HCT116 (cell line): ENCODE results near the gene CACNA2D2. TPM values are rescaled to one million over a fixed set of nuclear protein-coding genes. Genes with fewer than 3 reads are reported as not detected.
A peak's percentile ranks its signal among the peaks of the same experiment; 100 is the strongest.

ENCODE experiments used
- ATAC-seq: fragments of 200-7000 bp; cut with Tn5 transposase; 2 replicates; pipeline ENCODE4 v1.9.1; 2020; ENCODE audit warnings: mild to moderate bottlenecking, moderate library complexity
- BruUV-seq: library from RNA; stranded (reverse); fragments of 400-500 nt; replicated peaks from 2 replicates; lab custom pipeline; 2021; lab: Mats Ljungman, UMichigan
- CTCF ChIA-PET: fragments of 300-600 bp; sonication (Branson Sonifier 250); formaldehyde crosslinking; loops from one replicate; lab custom pipeline; 2021; ENCODE audit warnings: antibody characterized with exemption; lab: Charles Lee
- POLR2A ChIA-PET: fragments of 300-600, 350-600 bp; sonication (Branson Sonifier 250); formaldehyde crosslinking; loops from one replicate; lab custom pipeline; 2021; ENCODE audit warnings: antibody characterized with exemption; lab: Charles Lee
- RAD21 ChIA-PET, 2 experiments: fragments of 300-600 bp; sonication (Branson Sonifier 250); formaldehyde crosslinking; loops; one replicate each; lab custom pipeline; 2023; ENCODE audit warnings: low total read pairs in 2 of 2; ENCODE audit not compliant: uncharacterized antibody in 2 of 2, unreplicated experiment in 2 of 2, low non-redundant PET in 1 of 2; lab: Charles Lee
- DNase-seq: peaks from one replicate; pipeline ENCODE4 v3.0.0-alpha.2; 2010; ENCODE audit warnings: low read depth, low spot score
- H2AFZ ChIP-seq: fragments of 200-600 bp; shearing (Covaris generic), sonication (generic); 2 replicates; pipeline ENCODE4 v1.6.1; 2017; ENCODE audit warnings: low read depth, mixed run types, mixed read lengths, antibody characterized with exemption, low read length; ENCODE audit not compliant: poor library complexity, severe bottlenecking
- H3K27ac ChIP-seq: 2 replicates; pipeline ENCODE4 v1.5.1; 2012; ENCODE audit warnings: low read depth, low read length
- H3K27me3 ChIP-seq: fragments of 200-600 bp; sonication (generic); 2 replicates; pipeline ENCODE4 v1.6.1; 2016; ENCODE audit warnings: mixed run types, low read length, mixed read lengths; ENCODE audit not compliant: insufficient read depth
- H3K36me3 ChIP-seq, 2 experiments: fragments of 200-500 bp in 1 of 2; fragments of 200-600 bp in 1 of 2; sonication (Bioruptor generic) in 1 of 2; sonication (generic) in 1 of 2; 2 replicates each; pipeline versions ENCODE4 v1.5.1 to v1.6.1; 2014 to 2016; ENCODE audit warnings: low read length in 2 of 2, inconsistent platforms in 1 of 2, mixed read lengths in 1 of 2, mixed run types in 1 of 2; ENCODE audit not compliant: insufficient read depth in 2 of 2, control insufficient read depth in 1 of 2
- H3K4me1 ChIP-seq, 2 experiments: fragments of 200-600 bp in 1 of 2; sonication (generic) in 1 of 2; 2 replicates each; pipeline versions ENCODE4 v1.5.1 to v1.6.1; 2012 to 2017; ENCODE audit warnings: low read length in 2 of 2, inconsistent platforms in 1 of 2, mild to moderate bottlenecking in 1 of 2, mixed read lengths in 1 of 2, mixed run types in 1 of 2, moderate library complexity in 1 of 2; ENCODE audit not compliant: insufficient read depth in 2 of 2, control insufficient read depth in 1 of 2
- H3K4me2 ChIP-seq: fragments of 200-600 bp; sonication (generic); 2 replicates; pipeline ENCODE4 v1.6.1; 2017; ENCODE audit warnings: mixed run types, low read length, mixed read lengths
- H3K4me3 ChIP-seq, 2 experiments: fragments of 200-600 bp in 1 of 2; sonication (generic) in 1 of 2; replicated peaks in 1 of 2; 2 replicates each; pipeline ENCODE4 v1.5.1; 2011 to 2016; ENCODE audit warnings: low read length in 2 of 2, control low read depth in 1 of 2, low read depth in 1 of 2, mild to moderate bottlenecking in 1 of 2, mixed read lengths in 1 of 2, mixed run types in 1 of 2
- H3K79me2 ChIP-seq: fragments of 200-600 bp; sonication (generic); 2 replicates; pipeline ENCODE4 v1.6.1; 2017; ENCODE audit warnings: mild to moderate bottlenecking, mixed run types, low read length, moderate library complexity, mixed read lengths; ENCODE audit not compliant: insufficient read depth
- H3K9ac ChIP-seq: fragments of 200-600 bp; sonication (generic); 2 replicates; pipeline ENCODE4 v1.6.1; 2016; ENCODE audit warnings: low read length, mixed read lengths
- H3K9me2 ChIP-seq: fragments of 200-600 bp; sonication (generic), shearing (Covaris generic); 2 replicates; pipeline ENCODE4 v1.6.1; 2017; ENCODE audit warnings: mixed run types, mild to moderate bottlenecking, moderate library complexity; ENCODE audit not compliant: insufficient read depth
- H3K9me3 ChIP-seq, 2 experiments: fragments of 200-500 bp in 1 of 2; fragments of 200-600 bp in 1 of 2; sonication (Bioruptor generic) in 1 of 2; sonication (generic) in 1 of 2; 2 replicates each; pipeline ENCODE4 v1.6.1; 2014 to 2017; ENCODE audit warnings: low read length in 2 of 2, mixed read lengths in 2 of 2, inconsistent platforms in 1 of 2, low read depth in 1 of 2, mild to moderate bottlenecking in 1 of 2, mixed run types in 1 of 2, moderate library complexity in 1 of 2; ENCODE audit not compliant: control insufficient read depth in 1 of 2, insufficient read depth in 1 of 2
- H4K20me1 ChIP-seq: fragments of 200-600 bp; sonication (generic), shearing (Covaris generic); 2 replicates; pipeline ENCODE4 v1.6.1; 2017; ENCODE audit warnings: mixed run types, mild to moderate bottlenecking, moderate library complexity; ENCODE audit not compliant: insufficient read depth
- ATF3 ChIP-seq: IDR thresholded peaks from 2 replicates; pipeline ENCODE4 v1.6.1; 2012
- CEBPB ChIP-seq: IDR thresholded peaks from 2 replicates; pipeline ENCODE4 v1.6.1; 2012; ENCODE audit warnings: low read depth
- EGR1 ChIP-seq: IDR thresholded peaks from 2 replicates; pipeline ENCODE4 v1.6.1; 2012; ENCODE audit warnings: low read depth
- EZH2 ChIP-seq: fragments of 200-600 bp; sonication (generic); IDR thresholded peaks from 2 replicates; pipeline ENCODE4 v1.6.1; 2017; ENCODE audit warnings: antibody characterized with exemption, mixed run types
- EZH2phosphoT487 ChIP-seq: fragments of 200-600 bp; IDR thresholded peaks from 2 replicates; pipeline ENCODE4 v1.6.1; 2018; ENCODE audit warnings: antibody characterized with exemption, borderline replicate concordance
- JUND ChIP-seq: IDR thresholded peaks from 2 replicates; pipeline ENCODE4 v1.6.1; 2012
- POLR2A ChIP-seq: IDR thresholded peaks from 2 replicates; pipeline ENCODE4 v1.7.0; 2011; ENCODE audit warnings: borderline replicate concordance; ENCODE audit not compliant: insufficient read depth, insufficient read length; ENCODE audit errors: extremely low read depth
- SIN3A ChIP-seq: IDR thresholded peaks from 2 replicates; pipeline ENCODE4 v1.6.1; 2012; ENCODE audit warnings: low read depth
- TCF7L2 ChIP-seq: IDR thresholded peaks from 2 replicates; pipeline ENCODE4 v1.7.0; 2011; ENCODE audit warnings: borderline replicate concordance, inconsistent platforms; ENCODE audit not compliant: insufficient read depth, insufficient read length; ENCODE audit errors: extremely low read depth
- intact Hi-C: fragments of 100-400 bp; cut with micrococcal nuclease; formaldehyde crosslinking; loops from 2 replicates; pipeline ENCODE4 v1.10.0; 2022
- total RNA-seq: library from RNA; stranded (reverse); gene quantifications from one replicate; pipeline ENCODE4 v1.2.1, GENCODE V29; 2021; ENCODE audit not compliant: unreplicated experiment
- TF ChIP-seq, protein P1 (sequence below): IDR thresholded peaks from 2 replicates; pipeline ENCODE4 v1.6.1; 2012; ENCODE audit warnings: low read depth
- TF ChIP-seq, protein P2 (sequence below): IDR thresholded peaks from 2 replicates; pipeline ENCODE4 v1.6.1; 2012

CACNA2D2 gene
- total RNA-seq, 1 experiment from 2014 or later: 10.2 TPM

DNA sequence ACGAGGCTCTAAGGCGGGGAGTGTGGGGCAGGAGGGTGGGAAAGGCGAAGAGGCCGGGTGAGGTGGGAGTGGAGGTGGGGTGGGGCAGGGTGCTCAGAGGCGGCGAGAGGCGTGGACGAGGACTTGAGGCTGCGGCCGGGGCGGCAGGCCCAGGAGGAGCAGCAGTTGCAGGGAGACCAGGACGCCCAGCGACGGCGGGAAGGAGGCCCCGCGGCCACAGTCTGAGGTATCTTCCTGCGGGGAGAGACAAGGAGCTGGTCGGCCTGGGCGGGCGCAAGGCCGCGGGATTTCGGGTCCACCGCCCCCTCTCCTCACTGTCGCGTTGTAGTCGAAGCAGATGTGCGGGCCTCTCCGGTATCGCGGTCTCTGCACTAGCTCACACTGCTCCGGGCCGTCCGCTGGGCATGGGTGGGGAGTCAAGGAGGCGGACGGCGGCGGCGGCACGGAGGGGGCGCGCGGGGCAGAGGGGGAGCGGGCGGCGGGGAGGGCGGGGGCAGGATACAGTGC, 138.8 kb downstream of the CACNA2D2 start (continued):
- TF ChIP-seq, protein P1, sequence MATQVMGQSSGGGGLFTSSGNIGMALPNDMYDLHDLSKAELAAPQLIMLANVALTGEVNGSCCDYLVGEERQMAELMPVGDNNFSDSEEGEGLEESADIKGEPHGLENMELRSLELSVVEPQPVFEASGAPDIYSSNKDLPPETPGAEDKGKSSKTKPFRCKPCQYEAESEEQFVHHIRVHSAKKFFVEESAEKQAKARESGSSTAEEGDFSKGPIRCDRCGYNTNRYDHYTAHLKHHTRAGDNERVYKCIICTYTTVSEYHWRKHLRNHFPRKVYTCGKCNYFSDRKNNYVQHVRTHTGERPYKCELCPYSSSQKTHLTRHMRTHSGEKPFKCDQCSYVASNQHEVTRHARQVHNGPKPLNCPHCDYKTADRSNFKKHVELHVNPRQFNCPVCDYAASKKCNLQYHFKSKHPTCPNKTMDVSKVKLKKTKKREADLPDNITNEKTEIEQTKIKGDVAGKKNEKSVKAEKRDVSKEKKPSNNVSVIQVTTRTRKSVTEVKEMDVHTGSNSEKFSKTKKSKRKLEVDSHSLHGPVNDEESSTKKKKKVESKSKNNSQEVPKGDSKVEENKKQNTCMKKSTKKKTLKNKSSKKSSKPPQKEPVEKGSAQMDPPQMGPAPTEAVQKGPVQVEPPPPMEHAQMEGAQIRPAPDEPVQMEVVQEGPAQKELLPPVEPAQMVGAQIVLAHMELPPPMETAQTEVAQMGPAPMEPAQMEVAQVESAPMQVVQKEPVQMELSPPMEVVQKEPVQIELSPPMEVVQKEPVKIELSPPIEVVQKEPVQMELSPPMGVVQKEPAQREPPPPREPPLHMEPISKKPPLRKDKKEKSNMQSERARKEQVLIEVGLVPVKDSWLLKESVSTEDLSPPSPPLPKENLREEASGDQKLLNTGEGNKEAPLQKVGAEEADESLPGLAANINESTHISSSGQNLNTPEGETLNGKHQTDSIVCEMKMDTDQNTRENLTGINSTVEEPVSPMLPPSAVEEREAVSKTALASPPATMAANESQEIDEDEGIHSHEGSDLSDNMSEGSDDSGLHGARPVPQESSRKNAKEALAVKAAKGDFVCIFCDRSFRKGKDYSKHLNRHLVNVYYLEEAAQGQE: no peak
- TF ChIP-seq ATF3 (no peak), EZH2phosphoT487 (no peak)

GRCh38 chr3:50359760-50360110, 143.7 kb downstream of the CACNA2D2 start:
- no peaks in the 10 kb centered on the region for H3K27me3 ChIP-seq
- H3K4me3 ChIP-seq: peak overlapping the region; percentile 83 to 87
- H4K20me1 ChIP-seq: no peaks in the 10 kb centered on the region
- DNase-seq (no peak), ATAC-seq (peak; percentile 16)
- no TSS peak for BruUV-seq
- H3K36me3 ChIP-seq: peaks cover 7 to 12% of the 10 kb centered on the region in 2 experiments; a peak in 2 of 4 replicates
- peak overlapping the region; percentile 89 for H3K4me2 ChIP-seq
- H3K4me1 ChIP-seq: peaks cover 9 to 39% of the 10 kb centered on the region in 2 experiments; a peak in 3 of 4 replicates
- ChIA-PET RAD21 (no interaction called here), POLR2A (interaction anchor here (0.6 kb wide), 1 partner anchor 9 kb away, joined by 3 read pairs; the partner anchor contains the start of genes CYB561D2 and NPRL2), CTCF (no interaction called here)
- intact Hi-C loops: loop anchor here (1.0 to 10.0 kb wide), 2 partner anchors 8 to 1025 kb away; partner anchors contain the start of gene MANF
- H2AFZ ChIP-seq: peak overlapping the region; percentile 57
- no peak overlapping the region for H3K9ac ChIP-seq
- no peaks in the 10 kb centered on the region for H3K9me3 ChIP-seq
- TF ChIP-seq TCF7L2: no peak
- TF ChIP-seq POLR2A: no peak
- no peak for TF ChIP-seq EGR1
- no peak for TF ChIP-seq JUND
- TF ChIP-seq, protein P2, sequence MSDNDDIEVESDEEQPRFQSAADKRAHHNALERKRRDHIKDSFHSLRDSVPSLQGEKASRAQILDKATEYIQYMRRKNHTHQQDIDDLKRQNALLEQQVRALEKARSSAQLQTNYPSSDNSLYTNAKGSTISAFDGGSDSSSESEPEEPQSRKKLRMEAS: no peak
- no peak for TF ChIP-seq CEBPB
- TF ChIP-seq SIN3A: no peak
- no peak for TF ChIP-seq EZH2
- no peak overlapping the region; the same call in 1 of the 2 replicates for H3K27ac ChIP-seq
- peaks cover 41% of the 10 kb centered on the region for H3K79me2 ChIP-seq
- H3K9me2 ChIP-seq: no peaks in the 10 kb centered on the region
